H1 (cell line): ENCODE data around the gene ANKLE1. TPM values are rescaled to one million over a fixed set of nuclear protein-coding genes. Genes with fewer than 3 reads are reported as not detected.

Source experiments
- ASH2L ChIP-seq: fragments of 200-600, 300-600 bp; sonication (generic); IDR thresholded peaks from one replicate; pipeline ENCODE4 v1.7.1; 2017; ENCODE audit warnings: low read length
- CHD1 ChIP-seq: IDR thresholded peaks from 2 replicates; pipeline ENCODE4 v1.6.1; 2012; ENCODE audit warnings: low read depth, low read length, improper control_type of control experiment
- CREB1 ChIP-seq: IDR thresholded peaks from 2 replicates; pipeline ENCODE4 v1.6.1; 2012; ENCODE audit warnings: inconsistent platforms
- FOSL1 ChIP-seq: IDR thresholded peaks from 2 replicates; pipeline ENCODE4 v1.6.1; 2011; ENCODE audit warnings: mild to moderate bottlenecking, low read depth, low read length, moderate library complexity; ENCODE audit not compliant: insufficient read depth
- GABPA ChIP-seq: IDR thresholded peaks from 2 replicates; pipeline ENCODE4 v1.6.1; 2011; ENCODE audit warnings: mild to moderate bottlenecking, low read length, moderate library complexity, borderline replicate concordance; ENCODE audit not compliant: insufficient read depth
- HDAC2 ChIP-seq, 2 experiments: fragments of 300-600 bp in 1 of 2; sonication (generic) in 1 of 2; IDR thresholded peaks; 2 replicates each; pipeline ENCODE4 v1.6.1; 2011 to 2012; ENCODE audit warnings: low read depth in 2 of 2, low read length in 2 of 2, mild to moderate bottlenecking in 2 of 2, moderate library complexity in 2 of 2, borderline replicate concordance in 1 of 2, inconsistent platforms in 1 of 2
- KDM4A ChIP-seq: IDR thresholded peaks from one replicate; pipeline ENCODE4 v1.7.1; 2012; ENCODE audit warnings: low read depth, mild to moderate bottlenecking, moderate library complexity, low read length, inconsistent platforms; ENCODE audit not compliant: severe bottlenecking
- POU5F1 ChIP-seq: IDR thresholded peaks from 2 replicates; pipeline ENCODE4 v1.6.1; 2011; ENCODE audit warnings: low read depth, mild to moderate bottlenecking, low read length, moderate library complexity
- polyA plus RNA-seq, 7 experiments: library from polyadenylated mRNA; depleted of rRNA in 3 of 7; stranded (reverse) in 5 of 7; unstranded in 2 of 7; fragments of >200 nt in 5 of 7; fragments of 200-250 nt in 2 of 7; gene quantifications; 1 replicate in 5 of 7; 2 replicates in 1 of 7; 4 replicates in 1 of 7; pipeline versions ENCODE4 v1.2.1 to v1.2.3, GENCODE V29; 2011 to 2013; ENCODE audit warnings: missing spikeins in 2 of 7, mixed read lengths in 2 of 7
- total RNA-seq: library from RNA; stranded (reverse); fragmentation: NEBNext Ultra II Directional; extraction: Animal tissue kit (Norgen Biotek cat#: 25700); gene quantifications from 2 replicates; pipeline ENCODE4 v1.2.1, GENCODE V29; 2021
- TF ChIP-seq, protein P1 (sequence below): fragments of 300-600 bp; sonication (generic); IDR thresholded peaks from 2 replicates; pipeline ENCODE4 v1.7.1; 2012; ENCODE audit warnings: low read length, moderate library complexity, mild to moderate bottlenecking, inconsistent platforms; ENCODE audit not compliant: insufficient replicate concordance
- TF ChIP-seq, protein P2 (sequence below): IDR thresholded peaks from 2 replicates; pipeline ENCODE4 v1.6.1; 2012; ENCODE audit warnings: inconsistent platforms

ANKLE1 gene
- total and polyA plus RNA-seq, 2 of the 8 experiments (the other 6 are each of a cell fraction or from before 2014, with no cell fraction given), result 6.1 to 9.6 TPM

DNA sequence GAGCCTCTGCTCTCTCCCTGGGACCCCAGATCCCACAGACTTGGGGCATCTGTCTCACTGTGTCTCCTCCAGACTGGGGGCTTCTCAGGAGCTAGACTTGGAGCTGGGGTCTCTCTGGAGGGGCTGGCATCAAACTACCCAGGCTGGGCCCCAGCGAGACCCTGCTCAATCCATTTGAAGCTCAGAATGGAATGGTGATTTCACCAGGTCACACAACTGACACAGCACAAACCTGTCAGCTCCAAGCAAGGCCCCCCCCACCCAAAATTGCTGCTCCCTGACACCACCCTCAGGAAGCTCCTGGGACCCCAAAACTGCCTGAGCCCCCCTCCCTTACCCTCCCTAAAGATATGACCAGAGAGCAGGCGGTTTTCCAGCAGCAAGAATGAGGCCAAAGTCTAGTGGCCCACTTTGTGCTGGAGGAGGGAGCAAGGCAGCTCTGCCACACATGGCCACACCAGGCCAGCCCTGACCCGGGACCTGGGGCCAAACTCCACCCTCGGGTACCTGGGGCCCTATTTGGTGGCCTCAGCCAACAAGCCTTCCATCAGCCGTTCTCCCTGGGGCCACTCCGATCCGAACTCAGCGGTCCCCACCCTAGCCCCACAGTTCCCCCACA, 38.4 kb upstream of the ANKLE1 start (continued):
- TF ChIP-seq, protein P1, sequence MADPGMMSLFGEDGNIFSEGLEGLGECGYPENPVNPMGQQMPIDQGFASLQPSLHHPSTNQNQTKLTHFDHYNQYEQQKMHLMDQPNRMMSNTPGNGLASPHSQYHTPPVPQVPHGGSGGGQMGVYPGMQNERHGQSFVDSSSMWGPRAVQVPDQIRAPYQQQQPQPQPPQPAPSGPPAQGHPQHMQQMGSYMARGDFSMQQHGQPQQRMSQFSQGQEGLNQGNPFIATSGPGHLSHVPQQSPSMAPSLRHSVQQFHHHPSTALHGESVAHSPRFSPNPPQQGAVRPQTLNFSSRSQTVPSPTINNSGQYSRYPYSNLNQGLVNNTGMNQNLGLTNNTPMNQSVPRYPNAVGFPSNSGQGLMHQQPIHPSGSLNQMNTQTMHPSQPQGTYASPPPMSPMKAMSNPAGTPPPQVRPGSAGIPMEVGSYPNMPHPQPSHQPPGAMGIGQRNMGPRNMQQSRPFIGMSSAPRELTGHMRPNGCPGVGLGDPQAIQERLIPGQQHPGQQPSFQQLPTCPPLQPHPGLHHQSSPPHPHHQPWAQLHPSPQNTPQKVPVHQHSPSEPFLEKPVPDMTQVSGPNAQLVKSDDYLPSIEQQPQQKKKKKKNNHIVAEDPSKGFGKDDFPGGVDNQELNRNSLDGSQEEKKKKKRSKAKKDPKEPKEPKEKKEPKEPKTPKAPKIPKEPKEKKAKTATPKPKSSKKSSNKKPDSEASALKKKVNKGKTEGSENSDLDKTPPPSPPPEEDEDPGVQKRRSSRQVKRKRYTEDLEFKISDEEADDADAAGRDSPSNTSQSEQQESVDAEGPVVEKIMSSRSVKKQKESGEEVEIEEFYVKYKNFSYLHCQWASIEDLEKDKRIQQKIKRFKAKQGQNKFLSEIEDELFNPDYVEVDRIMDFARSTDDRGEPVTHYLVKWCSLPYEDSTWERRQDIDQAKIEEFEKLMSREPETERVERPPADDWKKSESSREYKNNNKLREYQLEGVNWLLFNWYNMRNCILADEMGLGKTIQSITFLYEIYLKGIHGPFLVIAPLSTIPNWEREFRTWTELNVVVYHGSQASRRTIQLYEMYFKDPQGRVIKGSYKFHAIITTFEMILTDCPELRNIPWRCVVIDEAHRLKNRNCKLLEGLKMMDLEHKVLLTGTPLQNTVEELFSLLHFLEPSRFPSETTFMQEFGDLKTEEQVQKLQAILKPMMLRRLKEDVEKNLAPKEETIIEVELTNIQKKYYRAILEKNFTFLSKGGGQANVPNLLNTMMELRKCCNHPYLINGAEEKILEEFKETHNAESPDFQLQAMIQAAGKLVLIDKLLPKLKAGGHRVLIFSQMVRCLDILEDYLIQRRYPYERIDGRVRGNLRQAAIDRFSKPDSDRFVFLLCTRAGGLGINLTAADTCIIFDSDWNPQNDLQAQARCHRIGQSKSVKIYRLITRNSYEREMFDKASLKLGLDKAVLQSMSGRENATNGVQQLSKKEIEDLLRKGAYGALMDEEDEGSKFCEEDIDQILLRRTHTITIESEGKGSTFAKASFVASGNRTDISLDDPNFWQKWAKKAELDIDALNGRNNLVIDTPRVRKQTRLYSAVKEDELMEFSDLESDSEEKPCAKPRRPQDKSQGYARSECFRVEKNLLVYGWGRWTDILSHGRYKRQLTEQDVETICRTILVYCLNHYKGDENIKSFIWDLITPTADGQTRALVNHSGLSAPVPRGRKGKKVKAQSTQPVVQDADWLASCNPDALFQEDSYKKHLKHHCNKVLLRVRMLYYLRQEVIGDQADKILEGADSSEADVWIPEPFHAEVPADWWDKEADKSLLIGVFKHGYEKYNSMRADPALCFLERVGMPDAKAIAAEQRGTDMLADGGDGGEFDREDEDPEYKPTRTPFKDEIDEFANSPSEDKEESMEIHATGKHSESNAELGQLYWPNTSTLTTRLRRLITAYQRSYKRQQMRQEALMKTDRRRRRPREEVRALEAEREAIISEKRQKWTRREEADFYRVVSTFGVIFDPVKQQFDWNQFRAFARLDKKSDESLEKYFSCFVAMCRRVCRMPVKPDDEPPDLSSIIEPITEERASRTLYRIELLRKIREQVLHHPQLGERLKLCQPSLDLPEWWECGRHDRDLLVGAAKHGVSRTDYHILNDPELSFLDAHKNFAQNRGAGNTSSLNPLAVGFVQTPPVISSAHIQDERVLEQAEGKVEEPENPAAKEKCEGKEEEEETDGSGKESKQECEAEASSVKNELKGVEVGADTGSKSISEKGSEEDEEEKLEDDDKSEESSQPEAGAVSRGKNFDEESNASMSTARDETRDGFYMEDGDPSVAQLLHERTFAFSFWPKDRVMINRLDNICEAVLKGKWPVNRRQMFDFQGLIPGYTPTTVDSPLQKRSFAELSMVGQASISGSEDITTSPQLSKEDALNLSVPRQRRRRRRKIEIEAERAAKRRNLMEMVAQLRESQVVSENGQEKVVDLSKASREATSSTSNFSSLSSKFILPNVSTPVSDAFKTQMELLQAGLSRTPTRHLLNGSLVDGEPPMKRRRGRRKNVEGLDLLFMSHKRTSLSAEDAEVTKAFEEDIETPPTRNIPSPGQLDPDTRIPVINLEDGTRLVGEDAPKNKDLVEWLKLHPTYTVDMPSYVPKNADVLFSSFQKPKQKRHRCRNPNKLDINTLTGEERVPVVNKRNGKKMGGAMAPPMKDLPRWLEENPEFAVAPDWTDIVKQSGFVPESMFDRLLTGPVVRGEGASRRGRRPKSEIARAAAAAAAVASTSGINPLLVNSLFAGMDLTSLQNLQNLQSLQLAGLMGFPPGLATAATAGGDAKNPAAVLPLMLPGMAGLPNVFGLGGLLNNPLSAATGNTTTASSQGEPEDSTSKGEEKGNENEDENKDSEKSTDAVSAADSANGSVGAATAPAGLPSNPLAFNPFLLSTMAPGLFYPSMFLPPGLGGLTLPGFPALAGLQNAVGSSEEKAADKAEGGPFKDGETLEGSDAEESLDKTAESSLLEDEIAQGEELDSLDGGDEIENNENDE, result no peak
- TF ChIP-seq HDAC2 (IDR thresholded peaks at IDR 0.05; ENCODE audit: borderline replicate concordance in 1 of 2, low read depth in 2 of 2, low read length in 2 of 2) (no peak), POU5F1 (no peak), KDM4A (no peak), ASH2L (no peak), FOSL1 (no peak), CREB1 (no peak), CHD1 (no peak), GABPA (no peak)
- TF ChIP-seq, protein P2, sequence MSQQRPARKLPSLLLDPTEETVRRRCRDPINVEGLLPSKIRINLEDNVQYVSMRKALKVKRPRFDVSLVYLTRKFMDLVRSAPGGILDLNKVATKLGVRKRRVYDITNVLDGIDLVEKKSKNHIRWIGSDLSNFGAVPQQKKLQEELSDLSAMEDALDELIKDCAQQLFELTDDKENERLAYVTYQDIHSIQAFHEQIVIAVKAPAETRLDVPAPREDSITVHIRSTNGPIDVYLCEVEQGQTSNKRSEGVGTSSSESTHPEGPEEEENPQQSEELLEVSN, result no peak
